CD8-positive, alpha-beta memory T cell (primary cell): ENCODE data around the gene BEST2. TPM values are rescaled to one million over a fixed set of nuclear protein-coding genes. Genes with fewer than 3 reads are reported as not detected.
"Not testable (repeated sequence)": the region's sequence is repeated elsewhere in the genome, so short reads cannot be mapped to it uniquely, and the experiment has no call there.

Source experiments
- CTCF ChIA-PET: fragments of 350-600 bp; sonication (Branson Sonifier 250); formaldehyde crosslinking; loops from one replicate; lab custom pipeline; 2021; ENCODE audit warnings: antibody characterized with exemption; lab: Charles Lee
- POLR2A ChIA-PET: fragments of 350-600 bp; sonication (Branson Sonifier 250); formaldehyde crosslinking; loops from one replicate; lab custom pipeline; 2021; ENCODE audit warnings: antibody characterized with exemption; lab: Charles Lee
- DNase-seq, 5 donors: peaks; one replicate each; pipeline versions ENCODE4 v3.0.0 to v3.0.0-alpha.2; 2020 to 2022; ENCODE audit warnings: mixed read lengths in 1 of 5
- H3K27ac ChIP-seq: one replicate; pipeline ENCODE4 v1.7.0; 2013; ENCODE audit warnings: low read depth, mild to moderate bottlenecking, low read length, moderate library complexity
- H3K27me3 ChIP-seq: 2 replicates; pipeline ENCODE4 v1.7.0; 2013; ENCODE audit warnings: low read length, mild to moderate bottlenecking; ENCODE audit not compliant: insufficient read depth, poor library complexity, severe bottlenecking
- H3K36me3 ChIP-seq: 2 replicates; pipeline ENCODE4 v1.7.0; 2013; ENCODE audit warnings: mild to moderate bottlenecking, low read length, moderate library complexity; ENCODE audit not compliant: insufficient read depth
- H3K4me1 ChIP-seq: 2 replicates; pipeline ENCODE4 v1.7.0; 2013; ENCODE audit warnings: mild to moderate bottlenecking, low read length, moderate library complexity; ENCODE audit not compliant: insufficient read depth
- H3K4me3 ChIP-seq: 2 replicates; pipeline ENCODE4 v1.7.0; 2013; ENCODE audit warnings: mild to moderate bottlenecking, low read length
- H3K9me3 ChIP-seq: 2 replicates; pipeline ENCODE4 v1.7.0; 2013; ENCODE audit warnings: mild to moderate bottlenecking, low read length
- H3K27ac Mint-ChIP-seq, 8 donors: one replicate each; pipeline ENCODE4 v1.8.0; 2020 to 2021; ENCODE audit warnings: mixed read lengths in 8 of 8, mild to moderate bottlenecking in 6 of 8, inconsistent platforms in 3 of 8, moderate library complexity in 3 of 8
- H3K27me3 Mint-ChIP-seq, 2 donors: one replicate each; pipeline ENCODE4 v1.8.0; 2020 to 2021; ENCODE audit warnings: mixed read lengths in 2 of 2, mild to moderate bottlenecking in 1 of 2, moderate library complexity in 1 of 2
- H3K36me3 Mint-ChIP-seq, 3 donors: one replicate each; pipeline ENCODE4 v1.8.0; 2020 to 2021; ENCODE audit warnings: mixed read lengths in 3 of 3, inconsistent platforms in 1 of 3, mild to moderate bottlenecking in 1 of 3
- H3K4me1 Mint-ChIP-seq, 3 donors: one replicate each; pipeline ENCODE4 v1.8.0; 2020 to 2021; ENCODE audit warnings: mixed read lengths in 3 of 3, inconsistent platforms in 1 of 3, mild to moderate bottlenecking in 1 of 3
- H3K4me3 Mint-ChIP-seq, 7 donors: one replicate each; pipeline ENCODE4 v1.8.0; 2020 to 2021; ENCODE audit warnings: mixed read lengths in 7 of 7, mild to moderate bottlenecking in 6 of 7, moderate library complexity in 4 of 7, inconsistent platforms in 2 of 7
- H3K9me3 Mint-ChIP-seq, 5 donors: one replicate each; pipeline ENCODE4 v1.8.0; 2020 to 2022; ENCODE audit warnings: mixed read lengths in 5 of 5, mild to moderate bottlenecking in 3 of 5, moderate library complexity in 2 of 5, inconsistent platforms in 1 of 5
- polyA plus RNA-seq: library from polyadenylated mRNA; unstranded; fragments of 300-500 nt; fragmentation: Illumina TruSeq; gene quantifications from one replicate; pipeline ENCODE4 v1.2.3, GENCODE V29; 2021
- total RNA-seq, 2 experiments: library from RNA; stranded (reverse); gene quantifications; one replicate each; pipeline ENCODE4 v1.2.3, GENCODE V29; 2021

The BEST2 gene
- total and polyA plus RNA-seq, 3 experiments from 2014 or later, result not detected

DNA sequence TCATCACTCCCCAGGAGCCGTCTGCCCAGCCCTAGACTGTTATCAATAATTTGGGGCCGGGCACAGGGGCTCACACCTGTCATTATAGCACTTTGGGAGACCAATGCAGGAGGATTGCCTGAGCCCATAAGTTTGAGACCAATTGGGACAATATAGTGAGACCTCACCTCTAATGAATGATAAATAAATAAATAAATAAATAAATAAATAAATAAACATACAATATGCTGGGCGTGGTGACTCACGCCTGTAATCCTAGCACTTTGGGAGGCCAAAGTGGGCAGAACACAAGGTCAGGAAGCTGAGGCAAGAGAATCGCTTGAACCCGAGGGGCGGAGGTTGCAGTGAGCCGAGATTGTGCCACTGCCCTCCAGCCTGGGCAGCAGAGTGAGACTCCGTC, 38.3 kb upstream of the BEST2 start:
- H3K9me3 Mint-ChIP-seq, H3K27me3 Mint-ChIP-seq, CTCF ChIA-PET, H3K4me3 Mint-ChIP-seq, H3K27me3 ChIP-seq, POLR2A ChIA-PET, H3K9me3 ChIP-seq, DNase-seq, H3K4me1 ChIP-seq, H3K4me1 Mint-ChIP-seq, H3K27ac ChIP-seq, H3K4me3 ChIP-seq: not testable (repeated sequence)
- peaks cover 0 to 75% (median 11%) of the 10 kb centered on the region in 3 donors for H3K36me3 Mint-ChIP-seq
- peaks cover 21% of the 10 kb centered on the region for H3K36me3 ChIP-seq
- H3K27ac Mint-ChIP-seq, result peak overlapping the region in 1 of 8 donors; percentile 61

DNA sequence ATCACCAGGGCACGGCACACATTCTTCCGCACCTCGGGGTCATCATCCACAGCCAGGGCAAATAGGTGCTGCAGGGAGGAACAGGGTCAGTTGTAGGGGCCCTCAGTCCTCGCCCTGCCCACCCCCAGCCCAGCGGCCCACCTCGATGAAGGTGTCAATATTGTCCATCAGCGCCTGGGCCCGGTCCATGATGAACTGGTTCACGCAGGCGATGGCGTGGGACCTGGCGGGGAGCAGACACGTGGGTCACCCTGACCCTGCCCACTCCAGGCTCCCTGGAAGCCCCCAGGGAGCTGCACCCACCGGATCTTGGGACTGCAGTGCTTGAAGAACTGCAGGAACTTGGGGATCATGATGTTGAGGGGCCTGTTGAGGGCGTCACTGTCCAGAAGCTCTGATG, 36.5 kb upstream of the BEST2 start:
- ChIA-PET POLR2A (no interaction called here), CTCF (interaction anchor here (1.1 to 1.8 kb wide), 2 partner anchors 19 to 43 kb away, joined by 3 to 5 read pairs; partner anchors contain the start of gene TRIR)
- H3K4me3 Mint-ChIP-seq, result no peak overlapping the region
- Histone ChIP-seq H3K27me3 (no peaks in the 10 kb centered on the region), H3K36me3 (peaks cover 23% of the 10 kb centered on the region), H3K9me3 (no peaks in the 10 kb centered on the region), H3K4me1 (no peaks in the 10 kb centered on the region), H3K4me3 (no peak overlapping the region), H3K27ac (no peak overlapping the region)
- peaks cover 0 to 11% (median 8%) of the 10 kb centered on the region in 3 donors for H3K4me1 Mint-ChIP-seq
- no peak overlapping the region for H3K27ac Mint-ChIP-seq
- no peaks in the 10 kb centered on the region for H3K27me3 Mint-ChIP-seq
- H3K36me3 Mint-ChIP-seq, result peaks cover 0 to 73% (median 15%) of the 10 kb centered on the region in 3 donors
- no peak for DNase-seq
- H3K9me3 Mint-ChIP-seq, result no peaks in the 10 kb centered on the region

DNA sequence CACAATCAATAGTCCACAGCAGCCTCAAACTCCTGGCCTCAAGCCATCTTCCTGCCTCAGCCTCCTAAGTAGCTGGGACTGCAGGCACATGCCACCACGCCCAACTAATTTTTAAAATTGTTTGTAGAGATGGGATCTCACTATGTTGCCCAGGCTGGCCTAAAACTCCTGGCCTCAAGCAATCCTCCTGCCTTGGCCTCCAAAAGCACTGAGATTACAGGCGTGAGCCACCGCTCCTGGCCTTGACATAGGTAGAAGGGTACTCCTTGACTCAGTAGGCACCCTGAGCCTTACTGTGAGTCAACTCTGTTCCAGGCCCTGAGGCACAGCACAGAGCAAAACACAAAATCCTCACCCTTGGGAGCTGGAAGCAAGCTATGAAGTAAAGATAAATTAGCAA, 35.7 kb upstream of the BEST2 start:
- no peak for DNase-seq
- H3K36me3 Mint-ChIP-seq, result peaks cover 0 to 66% (median 11%) of the 10 kb centered on the region in 3 donors
- Histone ChIP-seq H3K36me3 (peaks cover 18% of the 10 kb centered on the region), H3K9me3 (no peaks in the 10 kb centered on the region), H3K27ac (no peak overlapping the region), H3K27me3 (no peaks in the 10 kb centered on the region), H3K4me3 (no peak overlapping the region), H3K4me1 (no peaks in the 10 kb centered on the region)
- H3K27me3 Mint-ChIP-seq, result no peaks in the 10 kb centered on the region
- H3K9me3 Mint-ChIP-seq, result no peaks in the 10 kb centered on the region
- peaks cover 6 to 18% (median 13%) of the 10 kb centered on the region in 3 donors for H3K4me1 Mint-ChIP-seq
- ChIA-PET CTCF (interaction anchor here (1.1 to 2.8 kb wide), 6 partner anchors 18 to 60 kb away, joined by 3 to 16 read pairs (median 4); partner anchors contain the start of gene TRIR), POLR2A (interaction anchor here (0.6 kb wide), 1 partner anchor 241 kb away, joined by 3 read pairs; no protein-coding TSS in a partner anchor)
- H3K27ac Mint-ChIP-seq, result peak overlapping the region in 1 of 8 donors; percentile 29
- no peak overlapping the region for H3K4me3 Mint-ChIP-seq

DNA sequence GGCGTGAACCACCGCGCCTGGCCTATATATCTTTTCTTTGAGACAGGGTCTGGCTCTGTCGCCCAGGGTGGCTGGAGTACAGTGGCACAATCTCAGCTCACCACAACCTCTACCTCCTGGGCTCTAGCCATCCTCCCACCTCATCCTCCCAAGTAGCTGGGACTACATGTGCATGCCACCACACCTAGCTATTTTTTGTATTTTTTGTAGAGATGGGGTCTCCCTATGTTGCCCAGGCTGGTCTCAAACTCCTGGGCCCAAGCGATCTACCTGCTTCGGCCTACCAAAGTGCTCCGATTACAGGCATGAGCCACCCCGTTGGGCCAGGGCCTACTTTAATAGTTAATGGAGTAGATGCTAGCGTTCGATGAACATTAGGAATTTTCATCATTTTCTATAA, 31.3 kb upstream of the BEST2 start:
- H3K4me3 ChIP-seq, result peak overlapping the region; percentile 45
- no peaks in the 10 kb centered on the region for H3K27me3 ChIP-seq
- DNase-seq, result no peak
- ChIA-PET POLR2A (no interaction called here), CTCF (interaction anchor here (0.6 to 4.4 kb wide), 6 partner anchors 14 to 127 kb away, joined by 3 to 25 read pairs (median 4); partner anchors contain the start of gene TRIR)
- Mint-ChIP-seq H3K27me3 (peaks cover 0 to 4% of the 10 kb centered on the region in 2 donors), H3K9me3 (no peaks in the 10 kb centered on the region), H3K4me1 (peaks cover 35 to 46% (median 38%) of the 10 kb centered on the region in 3 donors), H3K4me3 (peak overlapping the region; percentile 73 to 88 (median 77)), H3K27ac (peak overlapping the region in 6 of 8 donors; percentile 43 to 96 (median 78)), H3K36me3 (peaks cover 0 to 40% (median 6%) of the 10 kb centered on the region in 3 donors)
- peak overlapping the region; percentile 38 for H3K27ac ChIP-seq
- H3K9me3 ChIP-seq, result no peaks in the 10 kb centered on the region
- peaks cover 17% of the 10 kb centered on the region for H3K4me1 ChIP-seq
- H3K36me3 ChIP-seq, result peaks cover 7% of the 10 kb centered on the region

DNA sequence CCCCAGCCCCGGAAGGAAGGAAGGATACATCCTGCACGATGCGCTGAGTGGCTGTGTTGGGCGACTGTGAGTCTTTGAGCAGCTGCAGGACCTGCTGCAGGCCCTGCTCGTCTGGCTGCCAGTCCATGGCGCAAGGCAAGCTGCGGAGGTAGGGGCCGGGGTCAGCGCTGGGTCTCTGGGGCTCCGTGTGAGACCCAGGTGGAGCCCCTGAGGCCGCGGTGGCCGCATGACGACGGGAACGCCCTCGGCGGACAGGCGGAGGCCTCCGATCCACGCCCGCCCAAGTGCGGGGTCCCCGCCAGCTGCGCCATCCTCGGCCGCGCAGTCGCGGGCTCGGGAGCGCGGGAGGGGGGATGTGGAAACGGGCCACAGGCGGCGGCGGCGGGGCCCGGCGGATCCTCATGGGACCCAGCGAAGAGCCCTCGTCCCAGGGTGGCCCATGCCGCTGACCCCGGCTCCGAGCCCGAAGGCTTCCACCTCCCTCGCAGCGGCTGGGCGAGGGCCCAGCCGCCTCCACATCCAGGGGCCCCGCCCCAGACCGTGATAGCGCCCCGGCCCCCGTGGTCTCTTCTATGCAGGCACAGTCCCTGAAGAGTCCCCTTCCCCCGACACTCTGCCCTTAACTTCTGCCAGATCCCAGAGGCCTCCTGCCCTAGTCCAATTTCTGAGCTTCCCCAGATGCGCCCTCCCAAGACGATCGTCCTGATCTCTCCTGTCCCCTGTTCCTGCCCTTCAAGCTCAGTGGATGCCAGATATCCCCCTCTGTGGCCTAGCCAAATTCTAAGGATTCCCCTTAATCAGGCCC, 30.5 kb upstream of the BEST2 start:
- Histone ChIP-seq H3K27ac (peak overlapping the region; percentile 60), H3K27me3 (no peaks in the 10 kb centered on the region), H3K36me3 (peaks cover 7% of the 10 kb centered on the region), H3K4me1 (peaks cover 17% of the 10 kb centered on the region), H3K4me3 (peak overlapping the region; percentile 76), H3K9me3 (no peaks in the 10 kb centered on the region)
- Mint-ChIP-seq H3K4me1 (peaks cover 35 to 46% (median 38%) of the 10 kb centered on the region in 3 donors), H3K27ac (peak overlapping the region; percentile 77 to 97 (median 91)), H3K9me3 (no peaks in the 10 kb centered on the region), H3K36me3 (peaks cover 0 to 33% (median 6%) of the 10 kb centered on the region in 3 donors), H3K27me3 (peaks cover 0 to 4% of the 10 kb centered on the region in 2 donors), H3K4me3 (peak overlapping the region; percentile 90 to 94 (median 92))
- ChIA-PET POLR2A (interaction anchor here (0.6 to 4.0 kb wide), 3 partner anchors 14 to 225 kb away, joined by 5 to 38 read pairs (median 7); partner anchors contain the start of genes FBXW9, GET3 and TRIR), CTCF (interaction anchor here (0.6 to 4.4 kb wide), 6 partner anchors 13 to 126 kb away, joined by 3 to 25 read pairs (median 4); partner anchors contain the start of gene TRIR)
- peak in 1 of 5 donors; percentile 18 for DNase-seq

DNA sequence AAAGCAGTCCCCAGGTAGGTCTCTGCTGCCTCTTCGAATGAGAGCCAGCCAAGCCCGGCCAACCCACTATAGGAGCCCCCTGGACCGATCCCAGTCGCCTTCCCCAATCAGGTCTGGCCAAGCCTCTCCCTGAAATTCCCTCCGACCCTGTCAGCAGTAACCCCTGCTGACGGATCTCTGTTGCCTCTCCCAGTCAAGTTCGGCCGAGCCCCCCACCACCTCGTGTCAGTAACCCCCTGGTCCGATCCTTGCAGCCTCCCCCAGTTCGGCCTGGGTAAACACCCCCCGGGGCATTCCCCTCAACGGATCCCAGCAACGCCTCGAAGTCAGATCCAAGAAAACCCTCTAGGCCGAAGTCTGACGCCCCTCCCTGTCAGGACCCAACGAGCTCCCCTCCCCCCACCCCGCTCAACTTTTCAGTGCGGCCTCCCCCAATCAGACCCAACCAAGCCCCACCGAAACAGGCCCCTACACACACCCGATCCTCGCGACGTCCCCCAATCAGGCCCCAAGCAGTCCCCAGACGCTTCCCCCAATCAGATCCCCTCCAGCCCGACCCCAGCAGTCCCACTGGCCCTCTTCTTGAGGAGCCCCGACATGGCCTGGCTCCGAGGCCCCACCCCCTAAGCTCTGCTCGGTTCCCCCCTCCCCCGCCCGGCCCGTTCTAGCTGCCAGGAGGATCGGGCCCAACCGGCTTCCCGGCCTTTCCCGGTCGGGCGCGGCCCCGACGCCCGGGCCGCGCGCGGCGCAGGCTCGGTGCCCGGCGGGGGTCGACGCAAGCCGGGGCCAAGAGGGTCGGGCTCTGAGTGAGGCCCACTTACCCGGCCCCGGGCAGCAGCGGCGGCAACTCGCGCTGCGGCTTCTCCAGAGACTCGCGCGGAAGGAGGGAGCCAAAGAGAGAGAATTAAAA, 29.7 kb upstream of the BEST2 start:
- Histone ChIP-seq H3K4me3 (peak overlapping the region; percentile 76), H3K9me3 (no peaks in the 10 kb centered on the region), H3K27me3 (no peaks in the 10 kb centered on the region), H3K4me1 (peaks cover 17% of the 10 kb centered on the region), H3K27ac (peak overlapping the region; percentile 60), H3K36me3 (peaks cover 7% of the 10 kb centered on the region)
- H3K4me3 Mint-ChIP-seq, result peak overlapping the region; percentile 90 to 95 (median 94)
- peaks cover 35 to 46% (median 38%) of the 10 kb centered on the region in 3 donors for H3K4me1 Mint-ChIP-seq
- H3K9me3 Mint-ChIP-seq, result no peaks in the 10 kb centered on the region
- peaks cover 0 to 4% of the 10 kb centered on the region in 2 donors for H3K27me3 Mint-ChIP-seq
- H3K36me3 Mint-ChIP-seq, result peaks cover 0 to 28% (median 3%) of the 10 kb centered on the region in 3 donors
- peak overlapping the region; percentile 89 to 97 (median 94) for H3K27ac Mint-ChIP-seq
- ChIA-PET POLR2A (interaction anchor here (0.6 to 4.0 kb wide), 5 partner anchors 13 to 1193 kb away, joined by 4 to 38 read pairs (median 7); partner anchors contain the start of genes ECSIT, FBXW9, GET3 and TRIR), CTCF (interaction anchor here (0.6 to 4.4 kb wide), 4 partner anchors 12 to 39 kb away, joined by 3 to 25 read pairs (median 4); partner anchors contain the start of genes GET3 and TRIR)
- DNase-seq, result peak in 4 of 5 donors; percentile 42 to 67 (median 52)
